Measurements from ENCODE around the gene VPS37B.

The VPS37B gene

DNA sequence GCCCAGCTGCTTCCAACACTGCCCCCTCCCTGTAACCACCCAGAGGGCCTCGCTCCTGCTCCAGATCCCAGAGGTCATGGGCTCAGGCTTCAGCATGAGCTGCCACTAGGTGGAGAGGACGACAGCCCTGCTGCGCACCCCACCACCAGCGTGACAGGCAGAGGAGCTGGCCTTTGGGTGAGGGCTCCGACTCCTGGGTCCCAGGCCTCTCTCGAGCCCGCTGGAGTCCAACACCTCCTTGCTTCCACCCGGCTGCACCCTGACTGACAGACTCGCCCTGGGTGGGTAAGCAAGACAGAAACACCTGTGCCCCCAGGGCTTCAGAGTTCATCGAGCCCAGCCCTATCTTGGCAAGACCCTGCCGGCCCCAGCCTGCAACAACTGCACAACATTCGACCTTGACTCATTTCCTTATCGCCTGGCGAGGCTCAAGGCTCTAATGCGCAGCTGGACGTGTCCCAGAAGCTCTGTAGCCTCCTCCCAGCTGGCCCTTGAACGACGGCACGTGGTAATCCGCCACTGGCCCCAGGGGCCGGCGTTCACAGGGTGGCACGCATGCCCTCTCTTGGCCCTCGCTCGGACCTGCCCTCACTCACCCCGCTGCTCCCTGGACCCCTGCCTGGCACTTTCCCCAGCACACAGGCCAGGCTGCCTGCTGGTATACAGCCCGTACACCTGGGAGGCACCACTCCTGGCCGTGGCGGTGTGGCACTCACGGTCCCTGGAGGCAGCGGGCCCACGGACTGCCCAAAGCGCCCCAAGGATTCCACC is 28.0 kb downstream of the VPS37B start:
- Histone ChIP-seq H3K27me3 (ENCODE audit: control insufficient read depth in 2 of 2, insufficient read depth in 2 of 2, low read length in 2 of 2) (no peaks in the 10 kb centered on the region), H3K36me3 (ENCODE audit: control insufficient read depth in 2 of 2, insufficient read depth in 2 of 2, low read length in 2 of 2) (peaks cover 49 to 66% of the 10 kb centered on the region in 2 donors), H3K4me1 (ENCODE audit: control insufficient read depth in 2 of 2, insufficient read depth in 2 of 2, low read length in 2 of 2) (peaks cover 62 to 65% of the 10 kb centered on the region in 2 donors), H3K4me3 (ENCODE audit: low read length in 2 of 2) (no peak overlapping the region), H3K27ac (ENCODE audit: low read depth in 2 of 2, low read length in 2 of 2) (peak overlapping the region; percentile 61 to 81), H3K9ac (ENCODE audit: low read depth in 1 of 2, low read length in 2 of 2) (peak overlapping the region in 1 of 2 donors; percentile 52), H3K9me3 (ENCODE audit: control insufficient read depth in 2 of 2, low read length in 2 of 2) (no peaks in the 10 kb centered on the region)

DNA sequence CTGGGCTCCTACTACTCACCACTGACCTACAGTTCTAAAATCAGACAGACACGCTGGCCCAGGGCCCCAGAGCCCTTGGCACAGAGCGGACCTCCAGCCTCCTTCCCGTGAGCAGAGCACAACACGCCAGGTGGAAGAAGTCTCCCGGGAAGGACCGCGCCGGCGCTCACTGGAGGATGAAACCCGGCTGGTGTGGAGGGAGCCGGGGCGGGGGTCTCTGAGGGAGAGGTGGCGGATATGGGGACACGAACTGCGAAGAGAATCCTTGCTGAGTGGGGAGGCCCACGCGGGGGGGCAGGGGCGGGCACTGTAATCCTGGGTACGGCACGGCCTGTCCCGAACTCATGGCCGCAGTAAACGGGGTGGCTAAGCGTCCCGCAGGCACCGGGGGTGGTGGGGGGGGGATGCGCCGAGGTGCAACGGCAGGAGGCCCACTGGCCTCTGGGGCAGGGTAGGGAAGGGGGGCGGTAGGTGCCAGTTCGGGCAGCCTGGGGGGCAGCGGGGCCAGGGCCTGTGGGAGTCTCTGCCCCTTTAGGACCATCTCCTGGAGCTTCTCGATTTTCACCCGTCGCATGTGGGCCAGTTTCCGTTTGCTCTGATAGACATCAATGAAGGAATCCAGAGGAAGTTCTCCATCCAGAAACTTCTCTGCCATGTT is 28.8 kb downstream of the VPS37B start:
- Histone ChIP-seq H3K27ac (ENCODE audit: low read depth in 2 of 2, low read length in 2 of 2) (peak overlapping the region; percentile 61 to 81), H3K9ac (ENCODE audit: low read depth in 1 of 2, low read length in 2 of 2) (peak overlapping the region in 1 of 2 donors; percentile 52), H3K36me3 (ENCODE audit: control insufficient read depth in 2 of 2, insufficient read depth in 2 of 2, low read length in 2 of 2) (peaks cover 49 to 66% of the 10 kb centered on the region in 2 donors), H3K4me1 (ENCODE audit: control insufficient read depth in 2 of 2, insufficient read depth in 2 of 2, low read length in 2 of 2) (peaks cover 59 to 61% of the 10 kb centered on the region in 2 donors), H3K9me3 (ENCODE audit: control insufficient read depth in 2 of 2, low read length in 2 of 2) (no peaks in the 10 kb centered on the region), H3K27me3 (ENCODE audit: control insufficient read depth in 2 of 2, insufficient read depth in 2 of 2, low read length in 2 of 2) (no peaks in the 10 kb centered on the region), H3K4me3 (ENCODE audit: low read length in 2 of 2) (no peak overlapping the region)

DNA sequence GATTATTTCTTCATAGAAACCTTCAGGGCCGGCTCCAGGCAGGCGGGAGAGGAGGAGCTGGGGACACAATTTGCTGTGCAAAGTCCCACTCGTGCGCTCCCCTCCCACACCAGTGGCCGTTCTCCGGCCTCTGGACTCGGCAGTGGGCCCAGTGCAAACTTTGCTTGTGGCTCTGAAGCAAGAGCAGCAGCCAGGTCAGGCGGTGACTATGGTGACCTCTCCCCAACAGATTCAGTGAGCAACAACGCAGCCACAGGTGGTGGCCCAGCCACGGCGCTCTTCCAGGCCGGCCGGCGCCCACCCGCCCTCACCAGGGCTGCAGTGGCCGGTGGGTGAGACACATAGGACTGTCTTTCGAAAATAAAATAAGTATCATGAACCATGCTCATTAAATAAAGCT is 29.5 kb downstream of the VPS37B start:
- Histone ChIP-seq H3K27me3 (ENCODE audit: control insufficient read depth in 2 of 2, insufficient read depth in 2 of 2, low read length in 2 of 2) (no peaks in the 10 kb centered on the region), H3K9me3 (ENCODE audit: control insufficient read depth in 2 of 2, low read length in 2 of 2) (no peaks in the 10 kb centered on the region), H3K36me3 (ENCODE audit: control insufficient read depth in 2 of 2, insufficient read depth in 2 of 2, low read length in 2 of 2) (peaks cover 53 to 66% of the 10 kb centered on the region in 2 donors), H3K4me3 (ENCODE audit: low read length in 2 of 2) (no peak overlapping the region), H3K27ac (ENCODE audit: low read depth in 2 of 2, low read length in 2 of 2) (no peak overlapping the region), H3K9ac (ENCODE audit: low read depth in 1 of 2, low read length in 2 of 2) (no peak overlapping the region), H3K4me1 (ENCODE audit: control insufficient read depth in 2 of 2, insufficient read depth in 2 of 2, low read length in 2 of 2) (peaks cover 56 to 59% of the 10 kb centered on the region in 2 donors)

DNA sequence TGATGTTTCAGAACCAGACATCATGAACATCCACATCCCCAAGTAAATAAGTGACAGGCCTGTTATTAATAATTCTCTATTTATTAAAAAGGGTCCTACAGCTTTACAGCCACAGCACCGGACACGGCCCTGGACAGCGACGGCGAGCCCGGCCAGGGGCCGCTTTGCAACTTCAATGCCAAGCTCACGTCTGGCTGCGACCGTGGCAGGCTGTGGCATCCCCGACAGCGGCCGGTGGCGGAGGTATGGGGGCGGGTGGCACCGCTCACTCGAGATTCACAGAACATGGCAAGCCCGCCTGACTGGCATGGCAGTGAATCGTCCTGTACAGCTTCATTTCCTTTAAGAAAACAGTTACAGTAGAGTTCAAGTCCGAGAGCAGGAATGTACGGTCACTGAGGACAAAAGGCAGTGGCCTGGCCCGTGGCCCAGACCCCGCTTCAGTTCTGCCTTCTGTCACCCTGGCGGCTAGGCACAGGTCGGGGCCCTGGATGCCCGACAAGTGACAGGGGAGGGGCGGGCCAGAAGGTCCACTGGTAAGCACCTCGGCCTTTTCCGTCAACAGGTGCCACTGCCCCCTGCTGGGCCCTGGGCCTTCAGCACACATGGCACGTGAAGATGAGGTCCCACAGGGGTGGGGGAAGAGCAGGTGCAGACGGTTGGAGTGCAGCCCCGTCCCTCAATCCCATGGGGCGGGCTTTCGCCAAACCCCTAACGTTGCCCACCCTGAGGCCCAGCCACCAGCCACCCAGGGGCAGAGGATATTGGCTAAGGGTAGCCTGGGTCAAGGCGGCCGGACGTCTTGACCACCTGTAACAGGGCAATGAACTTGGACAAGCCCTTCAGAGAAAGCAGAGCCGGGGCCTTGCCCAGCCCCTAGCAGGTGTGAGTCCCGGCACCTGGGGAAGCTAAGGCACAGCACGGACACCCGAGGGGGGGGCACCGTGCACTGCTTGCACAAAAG is 30.4 kb downstream of the VPS37B start:
- peaks cover 48 to 51% of the 10 kb centered on the region in 2 donors for H3K4me1 ChIP-seq (ENCODE audit: control insufficient read depth in 2 of 2, insufficient read depth in 2 of 2, low read length in 2 of 2)
- H3K27me3 ChIP-seq (ENCODE audit: control insufficient read depth in 2 of 2, insufficient read depth in 2 of 2, low read length in 2 of 2), result no peaks in the 10 kb centered on the region
- H3K36me3 ChIP-seq (ENCODE audit: control insufficient read depth in 2 of 2, insufficient read depth in 2 of 2, low read length in 2 of 2), result peaks cover 54 to 65% of the 10 kb centered on the region in 2 donors
- no peak overlapping the region for H3K27ac ChIP-seq (ENCODE audit: low read depth in 2 of 2, low read length in 2 of 2)
- H3K9me3 ChIP-seq (ENCODE audit: control insufficient read depth in 2 of 2, low read length in 2 of 2), result no peaks in the 10 kb centered on the region
- no peak overlapping the region for H3K4me3 ChIP-seq (ENCODE audit: low read length in 2 of 2)
- no peak overlapping the region for H3K9ac ChIP-seq (ENCODE audit: low read depth in 1 of 2, low read length in 2 of 2)

DNA sequence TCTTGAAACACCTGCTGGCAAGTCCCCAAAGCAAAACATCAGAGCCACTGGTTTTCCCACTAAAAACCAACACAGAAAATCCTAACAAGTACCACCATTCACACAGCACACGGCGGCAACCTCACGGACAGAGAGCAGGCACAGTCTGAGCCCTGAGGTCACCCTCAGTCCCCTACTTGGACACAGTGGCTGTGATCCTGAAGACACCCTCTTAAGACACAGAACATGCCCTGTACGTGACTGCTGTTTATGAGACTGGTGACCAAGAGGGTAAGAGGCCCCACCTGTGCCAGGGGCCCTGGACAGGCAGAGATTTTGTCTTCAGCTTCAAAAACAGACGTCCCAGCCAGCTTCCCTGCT is 31.1 kb downstream of the VPS37B start:
- no peak overlapping the region for H3K4me3 ChIP-seq (ENCODE audit: low read length in 2 of 2)
- H3K4me1 ChIP-seq (ENCODE audit: control insufficient read depth in 2 of 2, insufficient read depth in 2 of 2, low read length in 2 of 2), result peaks cover 45 to 46% of the 10 kb centered on the region in 2 donors
- no peak overlapping the region for H3K27ac ChIP-seq (ENCODE audit: low read depth in 2 of 2, low read length in 2 of 2)
- H3K27me3 ChIP-seq (ENCODE audit: control insufficient read depth in 2 of 2, insufficient read depth in 2 of 2, low read length in 2 of 2), result no peaks in the 10 kb centered on the region
- no peaks in the 10 kb centered on the region for H3K9me3 ChIP-seq (ENCODE audit: control insufficient read depth in 2 of 2, low read length in 2 of 2)
- H3K9ac ChIP-seq (ENCODE audit: low read depth in 1 of 2, low read length in 2 of 2), result no peak overlapping the region
- H3K36me3 ChIP-seq (ENCODE audit: control insufficient read depth in 2 of 2, insufficient read depth in 2 of 2, low read length in 2 of 2), result peaks cover 49 to 59% of the 10 kb centered on the region in 2 donors

DNA sequence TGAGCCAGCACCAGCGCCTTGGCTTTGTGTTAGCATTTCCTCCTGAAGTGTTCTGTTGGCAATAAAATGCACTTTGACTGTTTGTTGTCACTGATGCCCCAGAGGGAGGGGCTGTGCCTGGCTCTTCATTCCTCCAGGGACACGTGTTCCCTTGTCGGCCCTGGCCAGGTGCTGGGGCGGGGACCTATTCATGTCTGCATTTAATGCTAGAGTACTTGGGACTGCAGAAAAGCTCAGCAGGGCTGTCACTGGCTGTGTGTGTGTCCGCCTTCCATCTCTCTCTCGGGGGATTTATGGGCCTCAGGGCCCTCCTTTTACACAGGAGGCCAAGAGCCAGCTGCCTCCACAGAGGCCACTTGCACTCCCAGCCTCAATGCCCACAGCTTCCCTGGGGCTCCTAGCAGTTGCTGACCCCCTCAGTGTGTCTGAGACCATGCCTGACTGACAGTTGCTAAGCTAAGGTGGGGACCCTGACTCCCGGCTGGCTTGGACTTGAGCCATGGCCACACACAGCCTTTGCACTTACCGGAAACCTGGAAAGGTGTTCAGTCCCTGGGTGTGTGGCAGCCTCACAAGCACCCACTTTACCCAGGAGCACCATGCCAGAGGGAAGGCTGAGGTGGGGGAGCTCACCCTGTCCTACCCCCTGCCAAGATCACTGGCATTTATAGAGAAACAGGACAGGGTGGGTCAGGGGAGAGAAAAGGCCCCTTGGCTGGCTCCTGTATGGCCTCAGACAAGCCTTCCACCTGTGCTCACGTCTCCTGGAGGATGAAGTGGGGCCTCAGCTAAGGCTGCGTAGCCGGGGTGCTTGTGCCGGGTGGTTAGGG is 32.8 kb downstream of the VPS37B start:
- Histone ChIP-seq H3K4me3 (ENCODE audit: low read length in 2 of 2) (no peak overlapping the region), H3K36me3 (ENCODE audit: control insufficient read depth in 2 of 2, insufficient read depth in 2 of 2, low read length in 2 of 2) (peaks cover 32 to 43% of the 10 kb centered on the region in 2 donors), H3K9me3 (ENCODE audit: control insufficient read depth in 2 of 2, low read length in 2 of 2) (no peaks in the 10 kb centered on the region), H3K27me3 (ENCODE audit: control insufficient read depth in 2 of 2, insufficient read depth in 2 of 2, low read length in 2 of 2) (no peaks in the 10 kb centered on the region), H3K27ac (ENCODE audit: low read depth in 2 of 2, low read length in 2 of 2) (peak overlapping the region; percentile 70 to 75), H3K4me1 (ENCODE audit: control insufficient read depth in 2 of 2, insufficient read depth in 2 of 2, low read length in 2 of 2) (peaks cover 28 to 30% of the 10 kb centered on the region in 2 donors), H3K9ac (ENCODE audit: low read depth in 1 of 2, low read length in 2 of 2) (peak overlapping the region; percentile 38 to 39)

DNA sequence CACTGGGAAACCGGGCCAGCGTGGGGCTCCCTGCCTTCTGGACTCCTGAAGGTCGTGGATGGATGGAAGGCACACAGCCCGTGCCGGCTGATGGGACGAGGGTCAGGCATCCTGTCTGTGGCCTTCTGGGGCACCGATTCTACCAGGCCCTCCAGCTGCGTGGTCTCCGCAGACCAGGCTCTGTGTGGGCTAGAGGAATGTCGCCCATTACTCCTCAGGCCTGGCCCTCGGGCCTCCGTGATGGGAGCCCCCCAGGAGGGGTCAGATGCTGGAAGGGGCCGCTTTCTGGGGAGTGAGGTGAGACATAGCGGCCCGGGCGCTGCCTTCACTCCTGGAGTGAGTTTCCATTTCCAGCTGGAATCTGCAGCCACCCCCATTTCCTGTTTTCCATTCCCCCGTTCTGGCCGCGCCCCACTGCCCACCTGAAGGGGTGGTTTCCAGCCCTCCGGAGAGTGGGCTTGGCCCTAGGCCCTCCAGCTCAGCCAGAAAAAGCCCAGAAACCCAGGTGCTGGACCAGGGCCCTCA is 33.8 kb downstream of the VPS37B start:
- Histone ChIP-seq H3K4me3 (ENCODE audit: low read length in 2 of 2) (no peak overlapping the region), H3K9ac (ENCODE audit: low read depth in 1 of 2, low read length in 2 of 2) (peak overlapping the region in 1 of 2 donors; percentile 55), H3K9me3 (ENCODE audit: control insufficient read depth in 2 of 2, low read length in 2 of 2) (no peaks in the 10 kb centered on the region), H3K4me1 (ENCODE audit: control insufficient read depth in 2 of 2, insufficient read depth in 2 of 2, low read length in 2 of 2) (peaks cover 21 to 22% of the 10 kb centered on the region in 2 donors), H3K36me3 (ENCODE audit: control insufficient read depth in 2 of 2, insufficient read depth in 2 of 2, low read length in 2 of 2) (peaks cover 28 to 39% of the 10 kb centered on the region in 2 donors), H3K27ac (ENCODE audit: low read depth in 2 of 2, low read length in 2 of 2) (peak overlapping the region; percentile 84 to 85), H3K27me3 (ENCODE audit: control insufficient read depth in 2 of 2, insufficient read depth in 2 of 2, low read length in 2 of 2) (no peaks in the 10 kb centered on the region)

DNA sequence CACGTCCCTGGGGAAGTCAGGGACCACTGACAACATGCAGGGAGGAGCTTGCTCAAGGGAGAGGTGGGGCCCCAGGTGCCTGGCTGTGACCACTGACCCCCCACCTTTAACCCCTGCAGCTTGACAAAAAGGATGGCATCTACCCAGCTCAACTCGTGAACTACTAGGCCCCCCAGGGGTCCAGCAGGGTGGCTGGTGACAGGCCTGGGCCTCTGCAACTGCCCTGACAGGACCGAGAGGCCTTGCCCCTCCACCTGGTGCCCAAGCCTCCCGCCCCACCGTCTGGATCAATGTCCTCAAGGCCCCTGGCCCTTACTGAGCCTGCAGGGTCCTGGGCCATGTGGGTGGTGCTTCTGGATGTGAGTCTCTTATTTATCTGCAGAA is 34.3 kb downstream of the VPS37B start:
- peak overlapping the region in 1 of 2 donors; percentile 55 for H3K9ac ChIP-seq (ENCODE audit: low read depth in 1 of 2, low read length in 2 of 2)
- H3K4me3 ChIP-seq (ENCODE audit: low read length in 2 of 2), result no peak overlapping the region
- no peaks in the 10 kb centered on the region for H3K27me3 ChIP-seq (ENCODE audit: control insufficient read depth in 2 of 2, insufficient read depth in 2 of 2, low read length in 2 of 2)
- H3K27ac ChIP-seq (ENCODE audit: low read depth in 2 of 2, low read length in 2 of 2), result peak overlapping the region; percentile 84 to 85
- no peaks in the 10 kb centered on the region for H3K9me3 ChIP-seq (ENCODE audit: control insufficient read depth in 2 of 2, low read length in 2 of 2)
- H3K36me3 ChIP-seq (ENCODE audit: control insufficient read depth in 2 of 2, insufficient read depth in 2 of 2, low read length in 2 of 2), result peaks cover 27 to 38% of the 10 kb centered on the region in 2 donors
- H3K4me1 ChIP-seq (ENCODE audit: control insufficient read depth in 2 of 2, insufficient read depth in 2 of 2, low read length in 2 of 2), result peaks cover 21 to 22% of the 10 kb centered on the region in 2 donors
